GM11168 (cell line): ENCODE results near the gene VWA8.
"Not testable (repeated sequence)": the region's sequence is repeated elsewhere in the genome, so short reads cannot be mapped to it uniquely, and the experiment has no call there.

Source experiments
- in situ Hi-C: fragments of 300-500 bp; cut with MboI; formaldehyde crosslinking; loops from one replicate; pipeline ENCODE4 v1.12.0; 2022; ENCODE audit warnings: low sequenced_read_pairs; ENCODE audit not compliant: unreplicated experiment

The VWA8 gene

DNA sequence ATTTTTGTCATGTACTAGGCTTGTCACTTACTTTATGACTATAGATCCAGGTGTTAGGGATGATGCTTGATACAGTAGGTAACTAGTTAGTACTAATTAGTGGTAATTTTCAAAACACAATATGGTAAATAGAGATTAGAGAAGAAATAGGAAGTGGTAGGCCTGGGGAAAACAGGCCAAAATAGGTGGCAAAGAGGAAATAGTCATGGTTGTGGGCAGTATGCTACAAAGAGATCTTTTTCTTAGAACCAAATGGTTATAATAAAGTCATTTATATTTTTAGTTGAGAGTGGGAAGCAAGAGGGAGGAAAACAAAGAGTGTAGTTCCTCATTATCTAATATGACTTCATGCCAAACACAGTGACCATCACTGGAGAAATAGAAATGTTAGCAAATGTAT lies 9.1 kb upstream of the VWA8 start:
- in situ Hi-C loops, result no loop called here

DNA sequence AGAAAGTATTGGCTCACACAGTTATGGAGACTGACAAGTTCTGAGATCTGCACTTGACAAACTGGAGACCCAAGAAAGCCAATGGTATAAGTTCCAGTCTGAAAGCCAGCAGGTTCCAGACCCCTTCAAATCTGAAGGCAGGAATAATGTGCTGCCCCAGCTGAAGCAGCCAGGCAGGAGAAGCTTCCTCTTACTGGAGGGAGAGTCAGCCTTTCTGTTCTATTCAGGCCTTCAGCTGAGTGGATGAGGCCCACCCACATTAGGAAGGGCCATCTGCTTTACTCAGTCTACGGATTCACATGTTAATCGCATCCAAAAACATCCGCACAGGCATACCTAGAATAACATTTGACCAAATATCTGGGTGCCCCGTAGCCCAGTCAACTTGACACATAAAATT lies 8.2 kb upstream of the VWA8 start:
- in situ Hi-C loops, result no loop called here

DNA sequence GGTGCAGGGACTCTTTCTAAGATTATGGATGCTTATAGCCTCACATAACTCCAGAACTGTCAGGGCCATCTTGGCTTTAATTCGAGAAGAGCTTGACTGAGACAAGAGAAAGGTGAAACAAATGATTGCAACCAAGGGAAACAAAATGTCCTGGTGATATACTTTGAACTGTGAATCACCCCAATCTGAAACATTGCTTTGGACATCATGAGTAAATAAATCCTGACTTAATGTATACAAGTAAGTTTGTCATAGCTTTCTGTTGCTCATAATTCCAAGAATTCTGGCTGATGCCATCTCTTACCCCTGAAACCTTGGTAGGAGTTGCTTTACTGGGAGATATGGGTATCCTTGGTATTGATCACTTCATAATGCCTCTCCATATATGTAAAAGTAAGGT lies 5.8 kb upstream of the VWA8 start:
- in situ Hi-C loops, result no loop called here

DNA sequence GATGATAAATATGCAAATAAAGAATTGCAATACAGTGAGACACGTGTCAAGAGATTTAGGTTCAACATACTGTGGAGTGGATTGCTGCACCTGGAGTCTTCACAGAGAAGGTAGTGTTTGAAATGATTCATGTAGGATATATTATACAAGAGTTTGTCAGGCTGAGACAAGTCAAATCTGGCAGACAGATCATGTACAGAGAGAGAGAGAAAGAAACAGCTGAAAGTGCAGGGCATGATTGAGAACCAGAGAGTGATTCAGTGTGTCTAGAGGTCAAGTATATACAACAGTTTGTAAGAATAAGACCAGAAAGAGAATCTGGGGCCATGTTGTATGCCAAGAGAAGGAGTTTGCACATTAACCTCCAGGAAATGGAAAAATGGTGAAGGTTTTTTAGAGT lies 2.1 kb upstream of the VWA8 start:
- in situ Hi-C loops, result no loop called here

DNA sequence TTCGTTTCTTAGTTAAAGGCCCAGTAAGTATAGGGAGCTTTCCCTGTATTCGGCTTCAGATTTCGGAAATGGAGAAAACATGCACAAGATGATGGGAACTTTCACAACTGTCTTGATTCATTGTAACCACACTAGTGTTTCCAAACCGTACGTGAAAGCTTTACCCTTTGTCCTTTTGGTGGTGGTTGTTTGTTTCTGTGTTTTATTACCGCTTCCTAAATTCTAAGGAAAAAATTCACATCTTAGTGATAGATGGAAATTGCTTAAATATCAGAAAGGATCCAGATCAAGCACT lies 504 bp upstream of the VWA8 start:
- in situ Hi-C loops, result no loop called here

DNA sequence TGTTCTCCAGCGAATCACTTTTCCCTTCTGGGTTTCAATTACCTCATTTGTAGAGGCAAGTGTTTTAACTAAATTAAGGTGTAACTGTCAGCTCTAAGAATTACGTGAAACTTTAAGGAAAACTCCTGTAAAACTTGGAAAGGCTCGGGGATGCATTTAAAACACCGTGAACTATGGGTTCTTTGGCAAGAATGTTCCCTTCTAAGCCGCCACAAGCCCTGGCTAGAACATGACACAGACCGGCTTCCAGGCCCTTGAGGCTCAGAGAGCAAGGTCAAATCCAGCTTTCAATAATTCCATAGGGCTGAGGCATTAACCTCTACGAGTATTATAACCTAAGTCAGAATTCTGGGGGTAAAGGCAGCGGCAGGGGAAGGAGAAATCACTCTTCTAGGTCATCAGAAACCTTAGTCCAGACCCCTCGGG lies 685 bp downstream of the VWA8 start:
- in situ Hi-C loops, result no loop called here

DNA sequence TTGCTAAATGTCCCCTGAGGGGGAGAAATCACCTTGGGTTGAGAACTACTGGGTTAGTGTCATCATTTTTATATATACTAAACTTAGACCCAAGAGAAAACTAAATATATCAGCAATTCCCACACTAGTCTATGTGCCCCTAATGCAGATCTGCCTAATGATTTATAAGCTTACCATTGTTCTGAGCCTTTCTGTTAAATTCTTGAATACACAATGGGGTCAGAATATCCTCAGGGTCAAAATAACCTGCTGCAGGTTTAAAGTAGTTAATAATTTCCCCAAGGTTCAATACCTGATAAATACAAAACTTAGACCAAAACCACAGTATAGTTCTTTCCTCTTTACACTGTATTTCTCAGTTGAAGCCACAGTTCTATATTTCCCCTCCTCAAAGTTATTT lies 4.6 kb downstream of the VWA8 start:
- in situ Hi-C loops, result no loop called here

DNA sequence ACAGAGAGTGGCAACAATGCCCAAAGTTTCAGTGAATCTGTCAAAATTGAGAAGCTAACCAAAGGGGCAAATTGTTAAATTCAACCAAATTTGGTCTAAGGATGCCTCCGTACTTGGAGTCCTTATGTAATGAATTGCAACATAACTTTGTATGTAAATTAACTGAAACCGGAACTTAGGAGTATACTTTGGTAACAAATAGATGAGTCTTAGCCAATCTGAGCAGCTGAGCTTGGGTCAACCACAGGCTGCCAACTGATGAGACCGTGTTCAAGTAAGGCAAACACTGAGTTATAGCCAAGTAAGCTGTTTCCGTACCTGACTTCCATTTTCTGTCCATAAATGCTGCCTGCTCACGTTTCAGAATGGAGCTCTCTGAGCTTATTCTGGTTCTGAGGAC lies 5.3 kb downstream of the VWA8 start:
- in situ Hi-C loops, result no loop called here

DNA sequence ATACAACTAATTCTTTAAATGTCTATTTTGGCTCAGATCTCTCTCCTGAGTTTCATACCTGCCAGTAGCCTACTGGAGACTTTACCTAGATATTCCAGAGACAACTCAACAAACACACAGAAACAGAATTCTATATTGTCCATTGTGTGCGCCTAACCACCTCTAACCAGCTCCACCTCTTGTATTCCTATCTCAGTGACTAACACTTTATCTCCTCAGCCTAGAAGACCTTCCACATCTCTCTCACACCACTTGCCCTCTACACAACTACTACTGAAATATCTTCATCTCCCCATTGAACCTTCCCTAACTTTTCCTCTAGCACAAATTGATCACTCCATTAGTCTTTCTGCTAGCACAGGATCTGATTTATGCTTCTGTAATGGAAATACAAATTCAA lies 6.7 kb downstream of the VWA8 start:
- in situ Hi-C loops, result no loop called here

DNA sequence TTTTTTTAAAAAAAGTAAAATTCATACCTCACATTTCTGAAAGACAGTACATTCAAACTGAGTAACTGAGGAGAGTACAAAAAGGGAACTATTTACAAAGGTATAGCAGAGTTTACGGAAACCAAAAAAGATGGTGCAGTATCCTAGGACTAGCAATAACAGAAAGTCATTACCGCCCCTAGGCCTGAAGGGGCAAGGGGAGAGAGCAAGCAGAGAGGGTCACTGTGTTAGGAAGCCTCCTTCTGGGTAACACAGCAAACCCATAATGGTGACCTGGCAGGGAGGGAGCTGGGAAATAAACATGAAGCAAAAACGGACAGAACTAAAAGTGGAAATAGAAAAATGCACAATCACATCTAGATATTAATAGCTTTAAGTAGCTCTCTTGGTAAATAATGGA lies 8.2 kb downstream of the VWA8 start:
- in situ Hi-C loops, result no loop called here

DNA sequence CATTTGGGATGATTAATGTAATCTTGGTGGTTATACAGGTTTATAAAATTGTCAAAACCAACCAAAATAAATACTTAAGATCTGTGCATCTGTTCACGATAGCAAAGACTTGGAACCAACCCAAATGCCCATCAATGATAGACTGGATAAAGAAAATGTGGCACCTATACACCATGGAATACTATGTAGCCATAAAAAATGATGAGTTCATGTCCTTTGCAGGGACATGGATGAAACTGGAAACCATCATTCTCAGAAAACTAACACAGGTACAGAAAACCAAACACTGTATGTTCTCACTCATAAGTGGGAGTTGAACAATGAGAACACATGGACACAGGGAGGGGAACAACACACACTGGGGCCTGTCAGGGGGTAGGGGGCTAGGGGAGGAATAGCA lies 11.8 kb downstream of the VWA8 start:
- in situ Hi-C loops, result not testable (repeated sequence)

DNA sequence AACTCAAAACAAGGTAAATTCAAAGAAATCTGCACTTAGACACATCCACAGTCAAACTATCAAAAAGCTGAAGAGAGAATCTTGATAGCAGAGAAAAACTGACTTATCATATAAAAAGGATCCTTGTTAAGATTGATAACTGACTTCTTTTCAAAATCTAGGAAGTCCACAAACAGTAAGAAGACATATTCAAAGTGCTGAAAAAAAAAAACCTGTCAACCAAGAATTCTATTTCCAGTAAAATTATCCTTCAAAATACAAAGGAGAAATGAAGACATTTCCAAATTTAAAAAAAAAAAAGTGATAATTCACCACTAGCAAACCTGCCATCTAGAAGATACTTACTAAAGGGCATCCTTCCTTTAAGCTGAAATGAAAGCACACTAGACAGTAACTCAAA lies 15.0 kb downstream of the VWA8 start:
- in situ Hi-C loops, result no loop called here

DNA sequence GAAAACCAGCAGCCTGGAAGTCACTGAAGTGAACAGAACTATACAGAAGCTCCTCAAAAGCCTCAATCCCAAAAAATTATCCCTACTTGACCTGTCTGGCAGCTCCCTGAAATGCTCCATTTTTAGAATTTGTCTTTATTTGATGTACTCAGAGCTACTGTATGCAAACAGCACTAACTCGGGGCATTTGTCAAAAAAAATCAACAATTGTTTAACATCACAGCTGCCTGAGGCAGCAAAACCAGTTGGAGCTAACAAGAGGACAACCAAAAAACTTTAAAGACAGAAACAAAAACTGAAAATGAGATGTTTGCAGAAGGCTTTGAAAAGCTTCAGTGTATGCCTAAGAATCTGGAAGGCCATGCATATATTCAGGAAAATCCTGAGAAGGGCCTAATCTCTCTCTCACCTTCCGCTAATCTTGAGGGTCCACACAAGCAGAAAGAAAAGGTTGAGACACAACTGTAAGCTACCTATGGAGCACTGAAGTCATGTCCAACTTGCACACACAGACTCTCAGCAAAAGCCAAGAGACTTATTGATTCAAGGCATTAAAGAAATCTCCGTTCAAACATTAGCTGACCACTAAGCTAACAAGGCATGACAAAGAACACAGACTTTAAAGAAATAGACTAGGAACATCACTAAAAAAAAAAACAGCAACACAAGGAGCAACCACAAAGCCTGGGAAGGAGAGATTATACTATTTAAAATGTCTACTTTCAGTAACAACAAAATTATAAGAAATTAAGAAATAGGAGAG lies 16.1 kb downstream of the VWA8 start:
- in situ Hi-C loops, result no loop called here

DNA sequence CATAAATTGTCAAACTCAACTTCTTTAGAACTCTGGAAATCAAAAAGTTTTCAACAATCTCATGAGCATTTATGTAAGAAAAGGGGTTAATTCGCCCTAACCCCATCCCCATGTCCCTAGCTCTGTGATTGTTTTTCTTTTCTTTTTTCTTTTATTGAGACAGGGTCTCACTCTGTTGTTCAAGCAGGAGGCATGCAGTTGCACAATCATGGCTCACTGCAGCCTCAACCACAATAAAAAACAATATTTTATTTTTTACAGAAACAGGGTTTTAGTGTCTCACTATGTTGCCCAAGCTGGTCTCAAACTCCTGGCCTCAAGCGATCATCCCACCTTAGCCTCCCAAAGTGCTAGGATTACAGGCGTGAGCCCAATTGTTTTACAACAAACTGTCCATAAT lies 16.7 kb downstream of the VWA8 start:
- in situ Hi-C loops, result no loop called here

DNA sequence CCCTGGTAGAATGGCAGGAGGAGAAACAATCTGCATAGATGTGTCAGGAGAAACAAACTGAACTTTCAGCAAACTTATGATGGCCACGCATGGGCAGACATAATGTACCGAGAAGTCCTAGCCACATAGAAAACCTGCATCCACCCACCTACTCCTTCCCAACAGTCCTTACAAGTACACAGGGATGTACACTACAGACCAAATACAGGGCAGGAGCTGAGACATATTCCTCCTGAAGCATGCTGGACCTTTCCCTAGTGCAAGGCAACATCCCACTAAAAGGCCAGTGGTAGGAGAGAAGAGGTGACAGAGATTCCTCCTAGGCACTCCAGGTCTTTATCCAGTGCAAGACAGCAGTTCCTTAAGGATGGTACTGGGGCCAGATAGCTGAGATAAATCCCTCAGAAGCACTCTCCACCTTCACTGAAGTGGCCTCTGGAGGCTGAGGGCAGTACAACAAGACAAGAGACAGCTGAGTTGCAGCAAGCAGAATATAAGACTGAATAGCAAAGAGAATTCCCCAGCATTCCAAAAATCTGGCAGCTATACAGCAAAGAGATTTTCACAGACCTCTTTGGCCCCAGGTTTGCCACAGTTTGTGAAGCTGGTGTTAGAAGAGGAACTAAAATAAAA lies 18.3 kb downstream of the VWA8 start:
- in situ Hi-C loops, result no loop called here

DNA sequence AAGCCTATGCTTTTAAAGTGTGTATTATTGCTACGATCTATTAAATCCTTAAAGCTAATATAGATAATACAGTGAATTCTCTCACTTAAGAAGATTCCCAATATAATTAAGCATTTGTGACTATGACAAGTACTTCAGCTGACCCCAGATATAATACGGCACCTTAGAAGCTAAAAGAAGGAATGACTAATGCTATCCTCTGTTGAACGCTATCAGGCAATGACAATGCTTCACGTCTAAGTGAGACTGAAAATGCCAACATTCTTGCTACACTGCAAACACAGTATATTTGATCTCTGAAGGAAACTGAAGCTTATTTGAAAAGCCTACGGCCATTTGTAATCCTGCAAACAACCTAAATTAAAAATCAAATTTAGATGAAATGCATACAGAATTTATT lies 19.7 kb downstream of the VWA8 start:
- in situ Hi-C loops, result no loop called here

DNA sequence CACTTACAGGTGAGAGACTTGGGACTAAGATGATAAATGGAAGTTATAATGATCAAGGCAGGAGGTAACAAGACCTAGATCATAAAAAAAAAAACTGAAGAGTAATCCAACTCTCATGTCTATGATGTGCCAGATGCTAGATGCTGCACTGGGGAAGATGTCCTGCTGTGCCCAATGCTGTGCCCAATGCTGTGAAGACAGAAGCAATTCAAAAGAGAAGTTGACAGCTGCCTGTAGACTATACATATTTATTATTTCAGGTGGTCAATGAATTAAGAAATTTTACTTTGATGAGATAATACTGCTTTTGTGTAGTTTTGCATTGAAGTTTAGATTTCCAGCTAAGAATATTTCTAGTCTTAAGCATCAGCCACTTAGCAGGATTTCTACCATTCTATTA lies 21.5 kb downstream of the VWA8 start:
- in situ Hi-C loops, result no loop called here

DNA sequence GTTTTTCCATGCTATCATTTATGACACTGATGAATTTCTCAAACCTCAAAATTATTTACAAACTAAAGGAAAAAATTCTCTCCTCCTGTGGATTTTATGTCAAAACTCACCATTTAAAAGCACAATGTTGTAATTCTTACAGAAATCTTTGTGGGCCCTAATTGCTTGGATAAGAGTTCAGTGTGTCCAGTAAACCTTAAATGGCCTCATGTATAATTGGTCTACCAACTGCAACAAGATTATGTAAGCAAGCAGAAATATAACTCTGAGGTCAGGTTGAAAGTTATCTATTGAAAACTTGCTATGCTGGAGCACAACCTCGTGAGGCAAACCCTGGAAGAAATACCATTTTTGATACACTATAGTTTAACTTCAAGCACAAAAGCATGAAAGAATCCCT lies 22.0 kb downstream of the VWA8 start:
- in situ Hi-C loops, result no loop called here

DNA sequence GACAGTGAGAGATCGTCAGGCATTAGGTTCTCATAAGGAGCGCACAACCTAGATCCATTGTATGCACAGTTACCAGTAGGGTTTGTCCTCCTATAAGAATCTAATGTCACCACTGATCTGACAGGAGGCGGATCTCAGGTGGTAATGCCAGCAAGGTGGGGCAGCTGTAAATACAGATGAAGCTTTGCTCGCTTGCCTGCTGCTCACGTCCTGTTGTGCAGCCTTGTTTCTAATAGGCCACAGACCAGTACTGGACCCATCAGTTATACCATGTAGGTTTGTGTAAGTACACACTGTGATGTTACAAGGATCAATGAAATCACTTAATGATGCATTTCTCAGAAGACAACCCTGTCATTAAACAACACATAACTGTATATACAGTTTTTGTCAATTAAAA lies 23.5 kb downstream of the VWA8 start:
- in situ Hi-C loops, result no loop called here

DNA sequence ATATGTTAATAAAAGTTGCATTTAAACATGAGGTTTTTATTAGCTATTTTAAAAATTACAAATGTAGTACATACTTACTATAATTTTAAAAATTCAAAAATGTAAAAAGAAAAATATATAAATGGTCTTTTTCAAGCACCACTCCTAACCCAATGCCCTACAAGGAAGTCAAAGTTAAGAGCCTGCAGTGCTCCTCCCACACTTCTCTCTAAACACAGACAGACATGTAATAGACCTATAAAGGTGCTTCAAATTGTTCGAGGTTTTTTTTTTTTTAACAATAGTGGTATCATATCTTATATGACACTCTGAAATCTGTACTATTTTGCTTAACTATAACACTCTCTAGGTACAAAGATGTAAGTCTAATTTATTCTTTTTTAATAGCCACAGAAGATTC lies 25.4 kb downstream of the VWA8 start:
- in situ Hi-C loops, result no loop called here

DNA sequence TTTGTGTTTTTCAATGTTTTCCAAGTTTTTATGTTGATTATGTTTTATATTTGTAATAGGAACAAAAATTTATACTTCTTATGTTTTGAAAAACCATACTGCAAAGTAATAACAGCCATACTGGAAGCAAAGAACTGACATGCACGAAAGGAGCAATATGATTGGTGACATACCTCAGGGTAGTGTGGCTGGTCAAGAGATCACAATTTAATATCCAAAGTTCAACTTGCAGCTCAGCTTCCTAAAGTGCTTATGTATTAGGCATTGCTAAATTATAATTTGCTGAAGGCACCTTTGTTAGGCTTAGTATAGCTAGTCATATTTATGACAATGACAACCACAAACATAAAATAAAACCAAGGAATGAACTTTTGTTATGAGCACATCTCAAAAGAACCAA lies 25.9 kb downstream of the VWA8 start:
- in situ Hi-C loops, result no loop called here

DNA sequence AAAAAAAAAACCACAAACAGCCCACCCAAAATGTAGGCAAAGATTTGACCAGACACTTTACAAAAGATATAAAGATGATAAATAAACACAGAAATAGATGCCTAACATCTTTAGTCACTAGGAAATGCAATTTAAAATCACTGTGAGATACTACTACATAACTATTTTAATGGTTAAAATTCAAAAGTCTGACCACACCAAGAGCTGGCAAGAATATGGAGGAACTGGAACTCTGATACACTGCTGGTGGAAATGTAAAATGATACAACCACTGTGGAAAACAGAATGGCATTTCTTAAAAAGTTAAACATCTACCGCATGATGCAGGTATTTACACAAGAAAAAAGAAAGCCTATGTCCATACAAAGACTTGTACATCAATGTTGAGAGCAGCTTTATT lies 26.8 kb downstream of the VWA8 start:
- in situ Hi-C loops, result no loop called here
